NCI-H526 treated with DMSO at 0.1 percent for 48 hours (cell line): Measurements from ENCODE around the gene GPR137.
"Not testable (repeated sequence)": the region's sequence is repeated elsewhere in the genome, so short reads cannot be mapped to it uniquely, and the experiment has no call there.

Experiments
- DNase-seq: peaks from one replicate; lab custom pipeline; 2025; lab: John Stamatoyannopoulos, UW

The GPR137 gene

GRCh38 chr11:64303109-64304031, 17.7 kb downstream of the GPR137 start:
- no peak for DNase-seq

- DNase-seq: no peak
Observed at GRCh38 chr11:64304032-64304315, 18.3 kb downstream of the GPR137 start.

- DNase-seq: peak; percentile 89
Observed at GRCh38 chr11:64304316-64305072, 18.8 kb downstream of the GPR137 start.

- peak; percentile 99 for DNase-seq
Observed at GRCh38 chr11:64305075-64305690, 19.5 kb downstream of the GPR137 start, which contains the start of gene ESRRA. Gene ESRRA, plus strand, starts transcription at chr11:64305524. Its CDS starts 1,656 bp downstream, at chr11:64307180.

GRCh38 chr11:64305691-64306562, 20.3 kb downstream of the GPR137 start:
- peak; percentile 57 for DNase-seq

- DNase-seq: no peak
Observed at GRCh38 chr11:64306563-64306875, 20.9 kb downstream of the GPR137 start.

GRCh38 chr11:64306876-64307622, 21.4 kb downstream of the GPR137 start:
- no peak for DNase-seq

- DNase-seq: not testable (repeated sequence)
Observed at GRCh38 chr11:64307795-64308194, 22.1 kb downstream of the GPR137 start.

- no peak for DNase-seq
Observed at GRCh38 chr11:64312947-64313346, 27.3 kb downstream of the GPR137 start.

- DNase-seq: no peak
Observed at GRCh38 chr11:64313491-64314145, 28.0 kb downstream of the GPR137 start.

- no peak for DNase-seq
Observed at GRCh38 chr11:64314146-64314804, 28.6 kb downstream of the GPR137 start.

- DNase-seq: no peak
Observed at GRCh38 chr11:64314805-64315561, 29.3 kb downstream of the GPR137 start.

- DNase-seq: not testable (repeated sequence)
Observed at GRCh38 chr11:64315667-64316526, 30.2 kb downstream of the GPR137 start.

- DNase-seq: peak; percentile 37
Observed at GRCh38 chr11:64316672-64317324, 31.1 kb downstream of the GPR137 start.

GRCh38 chr11:64317325-64317960, 31.8 kb downstream of the GPR137 start, which contains the start of gene TRMT112:
Gene TRMT112, minus strand, starts transcription at chr11:64317559. Its CDS starts 33 bp downstream, at chr11:64317526.
- DNase-seq: peak; percentile 99

- peak; percentile 99 for DNase-seq
Observed at GRCh38 chr11:64317961-64318765, 32.5 kb downstream of the GPR137 start, which contains the start of gene PRDX5. Gene PRDX5, plus strand, starts transcription at chr11:64318121. Its CDS starts 95 bp downstream, at chr11:64318216.
